ENCODE measurements around the gene RHPN2. TPM values are rescaled to one million over a fixed set of nuclear protein-coding genes. Genes with fewer than 3 reads are reported as not detected.

RHPN2 gene
- total RNA-seq, 1 experiment from 2014 or later, result 29.2 TPM

GRCh38 chr19:33000910-33001309, 63.8 kb downstream of the RHPN2 start:
- no peak overlapping the region for H3K9ac ChIP-seq (ENCODE audit: extremely low read depth, insufficient read length, low read length)
- H3K27me3 ChIP-seq (ENCODE audit: insufficient read depth, low read length), result no peaks in the 10 kb centered on the region
- no peak overlapping the region for H3K4me2 ChIP-seq (ENCODE audit: insufficient read depth, insufficient read length, low read length)
- H4K8ac ChIP-seq (replicated peaks; ENCODE audit: insufficient read length, low read depth, low read length), result no peak overlapping the region
- Mint-ChIP-seq H3K4me1 (peaks cover 4 to 11% of the 10 kb centered on the region in 2 experiments), H3K36me3 (ENCODE audit: insufficient read depth in 1 of 3, low read depth in 3 of 3) (peaks cover 30 to 70% (median 67%) of the 10 kb centered on the region in 3 experiments), H3K27me3 (ENCODE audit: low read depth) (no peaks in the 10 kb centered on the region), H3K27ac (no peak overlapping the region; a peak in 2 of 7 replicates), H3K9me3 (no peaks in the 10 kb centered on the region), H3K4me3 (no peak overlapping the region)
- H2AK5ac ChIP-seq (ENCODE audit: insufficient read length, low read length), result no peak overlapping the region
- H3K23me2 ChIP-seq (ENCODE audit: insufficient read length, low read depth, low read length, poor library complexity, severe bottlenecking), result no peaks in the 10 kb centered on the region
- no peak overlapping the region for H3K56ac ChIP-seq (ENCODE audit: insufficient read length, low read depth, low read length)
- no peak overlapping the region for H3T11ph ChIP-seq (ENCODE audit: low read length)
- H2BK12ac ChIP-seq (ENCODE audit: insufficient read length, low read depth, low read length), result no peak overlapping the region
- no peaks in the 10 kb centered on the region for H4K20me1 ChIP-seq (ENCODE audit: control insufficient read depth, insufficient read depth, insufficient read length)
- no peak overlapping the region for H2BK120ac ChIP-seq (ENCODE audit: low read depth, low read length, poor library complexity, severe bottlenecking)
- H3K23ac ChIP-seq (ENCODE audit: insufficient read length, low read depth, low read length), result no peak overlapping the region
- no peak overlapping the region for H2BK20ac ChIP-seq (ENCODE audit: low read depth, low read length, poor library complexity, severe bottlenecking)
- no peaks in the 10 kb centered on the region for H3K9me3 ChIP-seq (ENCODE audit: control insufficient read depth, low read depth, low read length)
- H2BK15ac ChIP-seq (ENCODE audit: low read depth, low read length), result no peak overlapping the region
- H4K5ac ChIP-seq (ENCODE audit: insufficient read length, low read depth, low read length), result no peak overlapping the region
- no peak overlapping the region for H3K18ac ChIP-seq (ENCODE audit: insufficient read length, low read depth, low read length)
- H2AFZ ChIP-seq (ENCODE audit: low read length), result no peak overlapping the region
- no peaks in the 10 kb centered on the region for H3K79me2 ChIP-seq (ENCODE audit: insufficient read depth, low read length)
- no peak overlapping the region for H2BK5ac ChIP-seq (ENCODE audit: insufficient read length, low read length)
- H3K14ac ChIP-seq (ENCODE audit: insufficient read depth, low read length), result no peak overlapping the region
- no peaks in the 10 kb centered on the region for H3K4me1 ChIP-seq (ENCODE audit: insufficient read depth, low read length)
- H3K79me1 ChIP-seq (ENCODE audit: insufficient read depth, low read depth, low read length, poor library complexity, severe bottlenecking), result no peaks in the 10 kb centered on the region
- H4K91ac ChIP-seq (ENCODE audit: insufficient read length, low read depth, low read length), result no peak overlapping the region
- no peak for DNase-seq
- no peak overlapping the region for H3K27ac ChIP-seq (ENCODE audit: insufficient read length, low read depth, low read length)
- H3K4ac ChIP-seq (ENCODE audit: low read depth, low read length), result no peak overlapping the region
- TF ChIP-seq, protein P1, sequence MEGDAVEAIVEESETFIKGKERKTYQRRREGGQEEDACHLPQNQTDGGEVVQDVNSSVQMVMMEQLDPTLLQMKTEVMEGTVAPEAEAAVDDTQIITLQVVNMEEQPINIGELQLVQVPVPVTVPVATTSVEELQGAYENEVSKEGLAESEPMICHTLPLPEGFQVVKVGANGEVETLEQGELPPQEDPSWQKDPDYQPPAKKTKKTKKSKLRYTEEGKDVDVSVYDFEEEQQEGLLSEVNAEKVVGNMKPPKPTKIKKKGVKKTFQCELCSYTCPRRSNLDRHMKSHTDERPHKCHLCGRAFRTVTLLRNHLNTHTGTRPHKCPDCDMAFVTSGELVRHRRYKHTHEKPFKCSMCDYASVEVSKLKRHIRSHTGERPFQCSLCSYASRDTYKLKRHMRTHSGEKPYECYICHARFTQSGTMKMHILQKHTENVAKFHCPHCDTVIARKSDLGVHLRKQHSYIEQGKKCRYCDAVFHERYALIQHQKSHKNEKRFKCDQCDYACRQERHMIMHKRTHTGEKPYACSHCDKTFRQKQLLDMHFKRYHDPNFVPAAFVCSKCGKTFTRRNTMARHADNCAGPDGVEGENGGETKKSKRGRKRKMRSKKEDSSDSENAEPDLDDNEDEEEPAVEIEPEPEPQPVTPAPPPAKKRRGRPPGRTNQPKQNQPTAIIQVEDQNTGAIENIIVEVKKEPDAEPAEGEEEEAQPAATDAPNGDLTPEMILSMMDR (conservative IDR thresholded peaks at IDR 0.05), result no peak
- no CpG with 5 or more reads among the region's 4 CpGs for WGBS (ENCODE audit: extremely low coverage, insufficient read length, low lambda C conversion rate)

Measured in H9 (cell line).